DND-41 (cell line): ENCODE data around the gene PSD.

Experiments
- EZH2 ChIP-seq: IDR thresholded peaks from 3 replicates; pipeline ENCODE4 v1.6.1; 2012; ENCODE audit warnings: borderline replicate concordance, low read depth, mild to moderate bottlenecking, moderate library complexity, low read length, inconsistent platforms; ENCODE audit not compliant: severe bottlenecking
- TF ChIP-seq, protein P1 (sequence below): IDR thresholded peaks from 2 replicates; pipeline ENCODE4 v1.5.1; 2012; ENCODE audit warnings: borderline replicate concordance, low read length, moderate library complexity, mild to moderate bottlenecking; ENCODE audit not compliant: poor library complexity, severe bottlenecking; ENCODE audit errors: extremely low read depth

DNA sequence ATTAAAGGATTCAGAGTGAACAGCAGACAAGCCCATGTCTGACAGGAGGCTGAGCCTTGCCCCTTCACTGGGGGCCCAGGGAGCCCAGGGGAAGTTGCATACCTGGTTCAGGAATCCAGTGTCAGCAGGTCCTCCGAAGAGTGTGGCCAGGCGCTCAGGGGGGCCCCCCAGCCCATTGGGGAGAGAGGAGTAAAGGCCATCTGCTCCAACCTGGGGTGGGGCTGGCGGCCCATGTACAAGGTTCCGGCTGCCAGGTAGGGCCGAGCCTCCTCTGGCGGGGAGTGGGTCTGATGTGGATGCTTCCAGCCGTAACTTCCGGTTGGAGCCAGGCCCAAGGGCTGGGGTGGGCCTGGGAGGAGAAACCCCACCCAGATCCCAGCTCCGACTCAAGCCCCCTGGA, 2.3 kb downstream of the PSD start:
- TF ChIP-seq, protein P1, sequence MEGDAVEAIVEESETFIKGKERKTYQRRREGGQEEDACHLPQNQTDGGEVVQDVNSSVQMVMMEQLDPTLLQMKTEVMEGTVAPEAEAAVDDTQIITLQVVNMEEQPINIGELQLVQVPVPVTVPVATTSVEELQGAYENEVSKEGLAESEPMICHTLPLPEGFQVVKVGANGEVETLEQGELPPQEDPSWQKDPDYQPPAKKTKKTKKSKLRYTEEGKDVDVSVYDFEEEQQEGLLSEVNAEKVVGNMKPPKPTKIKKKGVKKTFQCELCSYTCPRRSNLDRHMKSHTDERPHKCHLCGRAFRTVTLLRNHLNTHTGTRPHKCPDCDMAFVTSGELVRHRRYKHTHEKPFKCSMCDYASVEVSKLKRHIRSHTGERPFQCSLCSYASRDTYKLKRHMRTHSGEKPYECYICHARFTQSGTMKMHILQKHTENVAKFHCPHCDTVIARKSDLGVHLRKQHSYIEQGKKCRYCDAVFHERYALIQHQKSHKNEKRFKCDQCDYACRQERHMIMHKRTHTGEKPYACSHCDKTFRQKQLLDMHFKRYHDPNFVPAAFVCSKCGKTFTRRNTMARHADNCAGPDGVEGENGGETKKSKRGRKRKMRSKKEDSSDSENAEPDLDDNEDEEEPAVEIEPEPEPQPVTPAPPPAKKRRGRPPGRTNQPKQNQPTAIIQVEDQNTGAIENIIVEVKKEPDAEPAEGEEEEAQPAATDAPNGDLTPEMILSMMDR, result no peak
- no peak for TF ChIP-seq EZH2
